Endothelial cell of umbilical vein (primary cell): ENCODE results near the gene CGNL1. TPM values are rescaled to one million over a fixed set of nuclear protein-coding genes. Genes with fewer than 3 reads are reported as not detected.

Experiments
- BruUV-seq: library from RNA; stranded (reverse); fragments of 400-500 nt; replicated peaks from 2 replicates; lab custom pipeline; 2021; lab: Mats Ljungman, UMichigan
- CTCF ChIA-PET: fragments of 300-600, 350-600 bp; sonication (Branson Sonifier 250); formaldehyde crosslinking; loops from one replicate; lab custom pipeline; 2021; ENCODE audit warnings: antibody characterized with exemption, inconsistent platforms; lab: Charles Lee
- POLR2A ChIA-PET: fragments of 300-600, 350-600 bp; sonication (Branson Sonifier 250); formaldehyde crosslinking; loops from one replicate; lab custom pipeline; 2021; ENCODE audit warnings: antibody characterized with exemption, inconsistent platforms; lab: Charles Lee
- DNase-seq: peaks from one replicate; pipeline ENCODE4 v3.0.0-alpha.2; 2011; ENCODE audit warnings: low read depth, low spot score
- FAIRE-seq: peaks from 2 replicates; lab custom pipeline; 2011; peaks lifted over from hg19 to GRCh38; lab: Jason Lieb, UNC
- H2AFZ ChIP-seq: 2 replicates; pipeline ENCODE4 v1.6.0; 2012; ENCODE audit warnings: low read depth, low read length, control low read depth, inconsistent platforms
- H3K27ac ChIP-seq: 2 replicates; pipeline ENCODE4 v1.5.1; 2011; ENCODE audit warnings: low read depth, mild to moderate bottlenecking, control low read depth, low read length, moderate library complexity; ENCODE audit not compliant: insufficient read depth
- H3K27me3 ChIP-seq, 2 experiments: 2 replicates each; pipeline versions ENCODE4 v1.6.0 to v1.6.1; 2011; ENCODE audit warnings: low read length in 2 of 2, mixed read lengths in 1 of 2; ENCODE audit not compliant: control insufficient read depth in 2 of 2, insufficient read depth in 2 of 2
- H3K36me3 ChIP-seq, 2 experiments: 2 replicates in 1 of 2; 3 replicates in 1 of 2; pipeline ENCODE4 v1.5.1; 2011; ENCODE audit warnings: low read length in 2 of 2, mild to moderate bottlenecking in 1 of 2, moderate library complexity in 1 of 2; ENCODE audit not compliant: control insufficient read depth in 2 of 2, insufficient read depth in 2 of 2; ENCODE audit errors: extremely low read depth in 1 of 2
- H3K4me1 ChIP-seq: 3 replicates; pipeline ENCODE4 v1.5.1; 2011; ENCODE audit warnings: mild to moderate bottlenecking, low read length; ENCODE audit not compliant: control insufficient read depth, insufficient read depth; ENCODE audit errors: extremely low read depth
- H3K4me2 ChIP-seq: 2 replicates; pipeline ENCODE4 v1.6.1; 2011; ENCODE audit warnings: low read length, control low read depth, mixed read lengths; ENCODE audit not compliant: insufficient read depth
- H3K4me3 ChIP-seq, 3 experiments: fragments of 200-600 bp in 1 of 3; sonication (generic), shearing (Covaris generic) in 1 of 3; replicated peaks in 1 of 3; 2 replicates each; pipeline ENCODE4 v1.5.1; 2011 to 2016; ENCODE audit warnings: control low read depth in 3 of 3, low read length in 3 of 3, mild to moderate bottlenecking in 2 of 3, inconsistent platforms in 1 of 3, low read depth in 1 of 3, moderate library complexity in 1 of 3; ENCODE audit not compliant: insufficient read depth in 1 of 3
- H3K79me2 ChIP-seq: 2 replicates; pipeline ENCODE4 v1.6.0; 2012; ENCODE audit warnings: low read length, inconsistent platforms; ENCODE audit not compliant: control insufficient read depth, insufficient read depth
- H3K9ac ChIP-seq: replicated peaks from 2 replicates; pipeline ENCODE3; 2011; ENCODE audit warnings: low read length, control low read depth; ENCODE audit not compliant: insufficient read depth; ENCODE audit errors: extremely low read depth
- H3K9me1 ChIP-seq: replicated peaks from 3 replicates; pipeline ENCODE4 v1.6.0; 2011; ENCODE audit warnings: mild to moderate bottlenecking, low read length; ENCODE audit not compliant: control insufficient read depth, insufficient read depth; ENCODE audit errors: extremely low read depth
- H3K9me3 ChIP-seq: replicated peaks from 2 replicates; pipeline ENCODE4 v1.5.1; 2012; ENCODE audit warnings: low read length, inconsistent platforms; ENCODE audit not compliant: control insufficient read depth, insufficient read depth
- H4K20me1 ChIP-seq: replicated peaks from 2 replicates; pipeline ENCODE3; 2011; ENCODE audit warnings: mild to moderate bottlenecking, low read length; ENCODE audit not compliant: control insufficient read depth, insufficient read depth; ENCODE audit errors: extremely low read depth
- EZH2 ChIP-seq: IDR thresholded peaks from 2 replicates; pipeline ENCODE4 v1.6.1; 2012; ENCODE audit warnings: borderline replicate concordance, low read depth, mild to moderate bottlenecking, moderate library complexity, low read length, inconsistent platforms; ENCODE audit not compliant: severe bottlenecking
- FOS ChIP-seq: IDR thresholded peaks from 2 replicates; pipeline ENCODE4 v1.6.1; 2011; ENCODE audit warnings: mild to moderate bottlenecking, low read length, moderate library complexity, borderline replicate concordance; ENCODE audit not compliant: insufficient read depth
- GATA2 ChIP-seq: IDR thresholded peaks from 2 replicates; pipeline ENCODE4 v1.7.0; 2011; ENCODE audit warnings: low read depth, mild to moderate bottlenecking, moderate library complexity, mixed read lengths, low read length; ENCODE audit not compliant: insufficient read length, insufficient read depth
- MYC ChIP-seq: IDR thresholded peaks from one replicate; pipeline ENCODE4 v1.6.1; 2011; ENCODE audit warnings: mild to moderate bottlenecking, low read depth, low read length
- POLR2AphosphoS5 ChIP-seq: IDR thresholded peaks from 2 replicates; pipeline ENCODE4 v1.6.1; 2012; ENCODE audit warnings: low read depth, mild to moderate bottlenecking, control low read depth, low read length, moderate library complexity; ENCODE audit not compliant: insufficient read depth
- dilution Hi-C: fragments of 300-500 bp; cut with MboI; formaldehyde crosslinking; loops from one replicate; pipeline ENCODE4 v1.15.0; 2019; ENCODE audit warnings: low sequenced_read_pairs; ENCODE audit not compliant: extremely low pct_ligation_motif_present
- intact Hi-C: fragments of 100-400 bp; cut with micrococcal nuclease; formaldehyde crosslinking; loops from one replicate; pipeline ENCODE4 v1.10.0; 2022
- polyA plus RNA-seq, 4 experiments: library from polyadenylated mRNA; depleted of rRNA in 3 of 4; stranded (reverse) in 3 of 4; unstranded in 1 of 4; fragments of >200 nt; gene quantifications; 2 replicates each; pipeline versions ENCODE4 v1.2.1 to v1.2.3, GENCODE V29; 2011 to 2012; ENCODE audit warnings: missing spikeins in 1 of 4
- total RNA-seq: library from RNA; stranded (reverse); gene quantifications from 2 replicates; pipeline ENCODE4 v1.2.3, GENCODE V29; 2021
- TF ChIP-seq, protein P1 (sequence below): IDR thresholded peaks from 2 replicates; pipeline ENCODE4 v1.6.1; 2011; ENCODE audit not compliant: insufficient read depth, insufficient read length
- TF ChIP-seq, protein P2 (sequence below), 2 donors: IDR thresholded peaks; 1 replicate in 1 of 2; 2 replicates in 1 of 2; pipeline ENCODE4 v1.5.1; 2011; ENCODE audit warnings: low read length in 2 of 2, mild to moderate bottlenecking in 2 of 2, moderate library complexity in 2 of 2, control low read depth in 1 of 2, inconsistent platforms in 1 of 2, low read depth in 1 of 2; ENCODE audit not compliant: insufficient read depth in 1 of 2; ENCODE audit errors: extremely low read depth in 1 of 2

The CGNL1 gene
- total and polyA plus RNA-seq, 2 donors (not counting 3 experiments of a cell fraction or from before 2014, with no cell fraction given) = 6.9 to 27.1 TPM

DNA sequence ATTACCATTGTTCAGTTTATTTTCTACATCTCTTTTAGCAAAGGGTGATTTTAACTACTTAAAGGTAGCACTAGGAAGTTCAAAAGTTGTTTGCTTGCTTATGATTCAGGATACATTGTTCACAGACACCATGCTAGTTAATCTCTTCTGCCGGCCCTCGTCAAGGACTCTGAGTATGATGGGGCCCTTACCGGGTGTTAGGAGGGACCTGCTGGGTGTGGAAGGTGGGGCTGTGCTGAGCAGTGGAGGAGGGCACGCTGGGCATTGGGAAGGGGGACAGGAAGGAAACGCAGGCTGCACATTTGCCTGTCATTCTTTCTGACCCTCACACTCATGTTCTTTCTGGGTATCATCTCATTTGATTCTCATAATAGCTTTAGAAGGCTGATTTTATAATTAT is 150.3 kb downstream of the CGNL1 start:
- no peak overlapping the region for H3K4me2 ChIP-seq
- POLR2A ChIA-PET = interaction anchor here (1.2 kb wide), 1 partner anchor 186 kb away, joined by 5 read pairs; no protein-coding TSS in a partner anchor
- H3K4me1 ChIP-seq = peaks cover 35% of the 10 kb centered on the region
- no peaks in the 10 kb centered on the region for H4K20me1 ChIP-seq
- dilution Hi-C loops = loop anchor here (25.0 kb wide), 1 partner anchor 189 kb away; no protein-coding TSS in a partner anchor
- FAIRE-seq = no peak
- TF ChIP-seq EZH2 (no peak), MYC (no peak), POLR2AphosphoS5 (no peak), GATA2 (no peak)
- no peak overlapping the region for H3K27ac ChIP-seq
- no peaks in the 10 kb centered on the region for H3K79me2 ChIP-seq
- H3K36me3 ChIP-seq = peaks cover 0 to 5% of the 10 kb centered on the region in 2 experiments
- BruUV-seq = no TSS peak
- no peak overlapping the region for H2AFZ ChIP-seq
- no peak overlapping the region for H3K4me3 ChIP-seq
- intact Hi-C loops = loop anchor here (1.0 to 5.0 kb wide), 8 partner anchors 20 to 706 kb away; no protein-coding TSS in a partner anchor
- H3K9me1 ChIP-seq = no peaks in the 10 kb centered on the region
- H3K9ac ChIP-seq = no peak overlapping the region
- DNase-seq = peak; percentile 21
- CTCF ChIA-PET = interaction anchor here (0.9 to 6.5 kb wide), 34 partner anchors 8 to 1032 kb away, joined by 3 to 680 read pairs (median 8); partner anchors contain the start of gene CGNL1
- H3K9me3 ChIP-seq = no peaks in the 10 kb centered on the region
- H3K27me3 ChIP-seq = no peaks in the 10 kb centered on the region

DNA sequence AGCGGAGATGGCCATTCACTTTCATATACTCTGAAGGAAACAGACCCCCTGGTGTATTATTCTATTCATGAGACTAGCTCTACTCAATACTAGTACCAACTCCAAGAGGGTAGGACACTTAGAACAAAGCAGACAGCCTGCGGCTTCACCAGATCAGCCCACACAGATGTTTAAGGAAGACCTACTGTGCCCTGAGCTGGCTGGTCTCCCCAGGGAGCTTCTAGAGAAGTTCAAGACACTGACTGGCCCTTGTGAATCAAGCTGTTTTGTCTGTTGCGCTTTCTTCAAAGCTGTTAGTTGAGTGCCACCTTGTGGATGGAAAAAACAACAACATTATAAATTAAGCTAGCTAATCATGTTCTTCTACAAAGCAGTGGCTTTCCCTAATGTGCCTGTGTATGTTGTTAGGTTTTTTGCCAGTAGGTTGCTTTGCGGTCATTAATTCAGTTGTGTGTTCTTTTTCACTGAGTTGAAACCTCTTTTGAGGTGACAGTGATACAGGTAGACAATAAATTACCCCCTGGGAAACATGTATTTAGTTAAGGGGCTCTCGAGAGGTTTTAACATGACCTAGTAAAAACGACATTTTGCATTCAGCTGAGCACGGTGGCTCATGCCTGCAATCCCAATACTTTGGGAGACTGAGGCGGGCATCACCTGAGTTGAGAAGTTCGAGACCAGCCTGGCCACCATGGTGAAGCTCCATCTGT is 151.2 kb downstream of the CGNL1 start:
- H3K9ac ChIP-seq = no peak overlapping the region
- TF ChIP-seq, protein P1, sequence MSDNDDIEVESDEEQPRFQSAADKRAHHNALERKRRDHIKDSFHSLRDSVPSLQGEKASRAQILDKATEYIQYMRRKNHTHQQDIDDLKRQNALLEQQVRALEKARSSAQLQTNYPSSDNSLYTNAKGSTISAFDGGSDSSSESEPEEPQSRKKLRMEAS = no peak
- TF ChIP-seq FOS = no peak
- TF ChIP-seq, protein P2, sequence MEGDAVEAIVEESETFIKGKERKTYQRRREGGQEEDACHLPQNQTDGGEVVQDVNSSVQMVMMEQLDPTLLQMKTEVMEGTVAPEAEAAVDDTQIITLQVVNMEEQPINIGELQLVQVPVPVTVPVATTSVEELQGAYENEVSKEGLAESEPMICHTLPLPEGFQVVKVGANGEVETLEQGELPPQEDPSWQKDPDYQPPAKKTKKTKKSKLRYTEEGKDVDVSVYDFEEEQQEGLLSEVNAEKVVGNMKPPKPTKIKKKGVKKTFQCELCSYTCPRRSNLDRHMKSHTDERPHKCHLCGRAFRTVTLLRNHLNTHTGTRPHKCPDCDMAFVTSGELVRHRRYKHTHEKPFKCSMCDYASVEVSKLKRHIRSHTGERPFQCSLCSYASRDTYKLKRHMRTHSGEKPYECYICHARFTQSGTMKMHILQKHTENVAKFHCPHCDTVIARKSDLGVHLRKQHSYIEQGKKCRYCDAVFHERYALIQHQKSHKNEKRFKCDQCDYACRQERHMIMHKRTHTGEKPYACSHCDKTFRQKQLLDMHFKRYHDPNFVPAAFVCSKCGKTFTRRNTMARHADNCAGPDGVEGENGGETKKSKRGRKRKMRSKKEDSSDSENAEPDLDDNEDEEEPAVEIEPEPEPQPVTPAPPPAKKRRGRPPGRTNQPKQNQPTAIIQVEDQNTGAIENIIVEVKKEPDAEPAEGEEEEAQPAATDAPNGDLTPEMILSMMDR (IDR thresholded peaks at IDR 0.05; ENCODE audit: extremely low read depth in 1 of 2, insufficient read depth in 1 of 2, low read depth in 1 of 2, low read length in 2 of 2) = peak; percentile 41
- no peaks in the 10 kb centered on the region for H3K79me2 ChIP-seq
- peaks cover 0 to 5% of the 10 kb centered on the region in 2 experiments for H3K36me3 ChIP-seq
- intact Hi-C loops = loop anchor here (1.0 to 5.0 kb wide), 8 partner anchors 21 to 707 kb away; no protein-coding TSS in a partner anchor
- no peaks in the 10 kb centered on the region for H3K9me1 ChIP-seq
- CTCF ChIA-PET = interaction anchor here (0.7 to 6.5 kb wide), 67 partner anchors 9 to 1036 kb away, joined by 3 to 680 read pairs (median 6); partner anchors contain the start of genes CGNL1 and POLR2M
- no peaks in the 10 kb centered on the region for H3K27me3 ChIP-seq
- FAIRE-seq (peak; percentile 91), DNase-seq (peak; percentile 86)
- no peak overlapping the region for H3K4me3 ChIP-seq
- no TSS peak for BruUV-seq
- H3K27ac ChIP-seq = no peak overlapping the region
- dilution Hi-C loops = loop anchor here (25.0 kb wide), 1 partner anchor 190 kb away; no protein-coding TSS in a partner anchor
- POLR2A ChIA-PET = interaction anchor here (0.6 to 1.3 kb wide), 4 partner anchors 24 to 187 kb away, joined by 3 to 5 read pairs (median 4); no protein-coding TSS in a partner anchor
- H3K9me3 ChIP-seq = no peaks in the 10 kb centered on the region
- H4K20me1 ChIP-seq = no peaks in the 10 kb centered on the region
- H3K4me1 ChIP-seq = peaks cover 35% of the 10 kb centered on the region
- no peak overlapping the region for H2AFZ ChIP-seq
- no peak overlapping the region for H3K4me2 ChIP-seq
